GM19467 (cell line): ENCODE data around the gene WNT7A.

ENCODE experiments used
- ATAC-seq: cut with Tn5 transposase; IDR thresholded peaks from one replicate; pipeline ENCODE4 v1.9.1; 2021; ENCODE audit warnings: mild to moderate bottlenecking, moderate library complexity; ENCODE audit not compliant: unreplicated experiment

The WNT7A gene

GRCh38 chr3:13849018-13849417 is 30.9 kb downstream of the WNT7A start:
- no peak for ATAC-seq

GRCh38 chr3:13846716-13847570 is 32.9 kb downstream of the WNT7A start:
- ATAC-seq = no peak

- no peak for ATAC-seq
These were observed 33.6 kb downstream of the WNT7A start for GRCh38 chr3:13846238-13846637.

- no peak for ATAC-seq
These were observed 34.1 kb downstream of the WNT7A start for GRCh38 chr3:13845806-13846205.

GRCh38 chr3:13844911-13845310 is 35.0 kb downstream of the WNT7A start:
- no peak for ATAC-seq

- no peak for ATAC-seq
These were observed 35.6 kb downstream of the WNT7A start for GRCh38 chr3:13844286-13844685.

- no peak for ATAC-seq
These were observed 36.5 kb downstream of the WNT7A start for GRCh38 chr3:13843351-13843750.

GRCh38 chr3:13842226-13842625 is 37.6 kb downstream of the WNT7A start:
- ATAC-seq = no peak

- ATAC-seq = no peak
These were observed 38.0 kb downstream of the WNT7A start for GRCh38 chr3:13841826-13842225.

- no peak for ATAC-seq
These were observed 38.7 kb downstream of the WNT7A start for GRCh38 chr3:13841141-13841540.

GRCh38 chr3:13840456-13840855 is 39.4 kb downstream of the WNT7A start:
- ATAC-seq = no peak

GRCh38 chr3:13839726-13840340 is 40.0 kb downstream of the WNT7A start:
- no peak for ATAC-seq

GRCh38 chr3:13839253-13839652 is 40.6 kb downstream of the WNT7A start:
- no peak for ATAC-seq

GRCh38 chr3:13838421-13838820 is 41.5 kb downstream of the WNT7A start:
- no peak for ATAC-seq

- ATAC-seq = no peak
These were observed 42.1 kb downstream of the WNT7A start for GRCh38 chr3:13837751-13838150.

GRCh38 chr3:13836658-13837587 is 42.9 kb downstream of the WNT7A start:
- ATAC-seq = no peak

GRCh38 chr3:13835246-13835645 is 44.6 kb downstream of the WNT7A start:
- no peak for ATAC-seq

GRCh38 chr3:13834258-13835035 is 45.4 kb downstream of the WNT7A start:
- no peak for ATAC-seq

GRCh38 chr3:13833506-13834257 is 46.2 kb downstream of the WNT7A start:
- ATAC-seq = no peak

- no peak for ATAC-seq
These were observed 47.7 kb downstream of the WNT7A start for GRCh38 chr3:13832130-13832529.
